Heart left ventricle (tissue), 13 donors: Measurements from ENCODE around the gene ZNF618.

ENCODE experiments used
- POLR2A ChIP-seq, 2 donors: fragments of 450-650 bp; IDR thresholded peaks; one replicate each; pipeline ENCODE4 v1.6.1; 2017; ENCODE audit warnings: antibody characterized with exemption in 2 of 2, mild to moderate bottlenecking in 2 of 2, moderate library complexity in 2 of 2
- TF ChIP-seq, protein P1 (sequence below), 12 donors: fragments of 200-600 bp; sonication (generic) in 4 of 12; IDR thresholded peaks; one replicate each; pipeline versions ENCODE4 v1.5.0 to v1.8.0; 2018 to 2022; ENCODE audit warnings: antibody characterized with exemption in 12 of 12, mild to moderate bottlenecking in 5 of 12
- donor health status: ischemic (EF 13 %, LVEDD 7.1; RV severe dilation, severe dysfunction).
- donor health status: DM: no; HTN: yes; CAD: no.
- donor health status: DM: no; HTN: no; CAD: no.
- donor health status: ischemic (EF 25% LVEDD 6.9; RV normal size, moderate dysfunction).
- donor health status: ischemic (EF 25% LVEDD 5.7; RV mildly dilated, moderate dysfunction).
- donor health status: ischemic (EF 35%, LVEDD 5.7; RV mildly dilated, moderate dysfunction).
- donor health status: nonischemic (EF 11% LVEDD 7.7; RV severe dilation, severe dysfunction).
- donor health status: DM: yes; HTN: yes; CAD: no.
- donor health status: PGD.
- donor health status: ischemic (EF 29% LVEDD 5.4; RV normal size, mild dysfunction).
- donor health status: nonischemic (EF 23%, LVEDD 6.1; RV moderate dilation, normal function).

- TF ChIP-seq, protein P1, sequence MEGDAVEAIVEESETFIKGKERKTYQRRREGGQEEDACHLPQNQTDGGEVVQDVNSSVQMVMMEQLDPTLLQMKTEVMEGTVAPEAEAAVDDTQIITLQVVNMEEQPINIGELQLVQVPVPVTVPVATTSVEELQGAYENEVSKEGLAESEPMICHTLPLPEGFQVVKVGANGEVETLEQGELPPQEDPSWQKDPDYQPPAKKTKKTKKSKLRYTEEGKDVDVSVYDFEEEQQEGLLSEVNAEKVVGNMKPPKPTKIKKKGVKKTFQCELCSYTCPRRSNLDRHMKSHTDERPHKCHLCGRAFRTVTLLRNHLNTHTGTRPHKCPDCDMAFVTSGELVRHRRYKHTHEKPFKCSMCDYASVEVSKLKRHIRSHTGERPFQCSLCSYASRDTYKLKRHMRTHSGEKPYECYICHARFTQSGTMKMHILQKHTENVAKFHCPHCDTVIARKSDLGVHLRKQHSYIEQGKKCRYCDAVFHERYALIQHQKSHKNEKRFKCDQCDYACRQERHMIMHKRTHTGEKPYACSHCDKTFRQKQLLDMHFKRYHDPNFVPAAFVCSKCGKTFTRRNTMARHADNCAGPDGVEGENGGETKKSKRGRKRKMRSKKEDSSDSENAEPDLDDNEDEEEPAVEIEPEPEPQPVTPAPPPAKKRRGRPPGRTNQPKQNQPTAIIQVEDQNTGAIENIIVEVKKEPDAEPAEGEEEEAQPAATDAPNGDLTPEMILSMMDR (IDR thresholded peaks at IDR 0.05): no peak
- TF ChIP-seq POLR2A (IDR thresholded peaks at IDR 0.05): no peak
Measured at GRCh38 chr9:113947941-113948340, 71.8 kb downstream of the ZNF618 start.
